H1 (cell line): ENCODE results near the gene TIMMDC1. TPM values are rescaled to one million over a fixed set of nuclear protein-coding genes. Genes with fewer than 3 reads are reported as not detected.

Experiments
- KDM4A ChIP-seq: IDR thresholded peaks from one replicate; pipeline ENCODE4 v1.7.1; 2012; ENCODE audit warnings: low read depth, mild to moderate bottlenecking, moderate library complexity, low read length, inconsistent platforms; ENCODE audit not compliant: severe bottlenecking
- POLR2AphosphoS5 ChIP-seq: IDR thresholded peaks from 2 replicates; pipeline ENCODE4 v1.6.1; 2011; ENCODE audit warnings: low read depth, low read length
- TBP ChIP-seq: IDR thresholded peaks from 2 replicates; pipeline ENCODE4 v1.6.1; 2011; ENCODE audit warnings: low read depth, low read length, improper control_type of control experiment
- polyA plus RNA-seq, 7 experiments: library from polyadenylated mRNA; depleted of rRNA in 3 of 7; stranded (reverse) in 5 of 7; unstranded in 2 of 7; fragments of >200 nt in 5 of 7; fragments of 200-250 nt in 2 of 7; gene quantifications; 1 replicate in 5 of 7; 2 replicates in 1 of 7; 4 replicates in 1 of 7; pipeline versions ENCODE4 v1.2.1 to v1.2.3, GENCODE V29; 2011 to 2013; ENCODE audit warnings: missing spikeins in 2 of 7, mixed read lengths in 2 of 7
- total RNA-seq: library from RNA; stranded (reverse); fragmentation: NEBNext Ultra II Directional; extraction: Animal tissue kit (Norgen Biotek cat#: 25700); gene quantifications from 2 replicates; pipeline ENCODE4 v1.2.1, GENCODE V29; 2021
- TF ChIP-seq, protein P1 (sequence below): IDR thresholded peaks from 2 replicates; pipeline ENCODE4 v1.6.1; 2012; ENCODE audit warnings: low read length, inconsistent platforms

TIMMDC1 gene
- total and polyA plus RNA-seq, 2 of the 8 experiments (the other 6 are each of a cell fraction or from before 2014, with no cell fraction given): 80.7 to 128 TPM

DNA sequence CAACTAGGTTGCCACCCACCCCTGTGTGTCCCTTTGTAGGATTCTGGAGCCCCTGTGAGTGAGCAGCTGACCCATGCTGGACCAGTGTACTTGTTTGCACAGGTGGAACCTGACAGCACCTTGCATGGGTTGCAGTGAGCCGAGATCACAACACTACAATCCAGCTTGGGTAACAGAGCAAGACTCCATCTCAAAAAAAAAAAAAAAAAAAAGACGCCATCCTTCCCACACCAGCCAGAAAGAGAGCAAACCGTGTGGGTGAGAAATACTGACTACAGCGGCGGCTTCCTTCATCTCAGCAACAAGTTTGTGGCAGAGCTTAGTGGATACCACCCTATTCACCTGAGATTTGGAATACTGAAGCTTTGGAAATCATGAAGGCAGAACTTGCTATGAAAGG lies 61.8 kb downstream of the TIMMDC1 start (continued):
- no peak for TF ChIP-seq KDM4A
- TF ChIP-seq, protein P1, sequence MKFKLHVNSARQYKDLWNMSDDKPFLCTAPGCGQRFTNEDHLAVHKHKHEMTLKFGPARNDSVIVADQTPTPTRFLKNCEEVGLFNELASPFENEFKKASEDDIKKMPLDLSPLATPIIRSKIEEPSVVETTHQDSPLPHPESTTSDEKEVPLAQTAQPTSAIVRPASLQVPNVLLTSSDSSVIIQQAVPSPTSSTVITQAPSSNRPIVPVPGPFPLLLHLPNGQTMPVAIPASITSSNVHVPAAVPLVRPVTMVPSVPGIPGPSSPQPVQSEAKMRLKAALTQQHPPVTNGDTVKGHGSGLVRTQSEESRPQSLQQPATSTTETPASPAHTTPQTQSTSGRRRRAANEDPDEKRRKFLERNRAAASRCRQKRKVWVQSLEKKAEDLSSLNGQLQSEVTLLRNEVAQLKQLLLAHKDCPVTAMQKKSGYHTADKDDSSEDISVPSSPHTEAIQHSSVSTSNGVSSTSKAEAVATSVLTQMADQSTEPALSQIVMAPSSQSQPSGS: no peak
- TF ChIP-seq POLR2AphosphoS5: no peak
- no peak for TF ChIP-seq TBP
